Astrocyte of the cerebellum (primary cell): ENCODE measurements around the gene FRK.

Experiments
- DNase-seq: peaks from one replicate; pipeline ENCODE4 v3.0.0-alpha.2; 2011; ENCODE audit warnings: low read depth
- H3K4me3 ChIP-seq: 2 replicates; pipeline ENCODE4 v1.5.1; 2011; ENCODE audit warnings: mild to moderate bottlenecking, low read depth, low read length, moderate library complexity
- CTCF ChIP-seq: IDR thresholded peaks from 2 replicates; pipeline ENCODE4 v1.5.1; 2012; ENCODE audit warnings: low read length, low read depth, moderate library complexity, mild to moderate bottlenecking; ENCODE audit errors: missing control alignments
- in situ Hi-C: cut with HindIII; loops from 2 replicates; pipeline ENCODE4 v1.10.0; 2017; ENCODE audit warnings: low sequenced_read_pairs

Gene FRK

GRCh38 chr6:116030770-116031169 is 29.9 kb downstream of the FRK start:
- in situ Hi-C loops = no loop called here
- TF ChIP-seq CTCF = no peak
- no peak overlapping the region for H3K4me3 ChIP-seq
- no peak for DNase-seq

DNA sequence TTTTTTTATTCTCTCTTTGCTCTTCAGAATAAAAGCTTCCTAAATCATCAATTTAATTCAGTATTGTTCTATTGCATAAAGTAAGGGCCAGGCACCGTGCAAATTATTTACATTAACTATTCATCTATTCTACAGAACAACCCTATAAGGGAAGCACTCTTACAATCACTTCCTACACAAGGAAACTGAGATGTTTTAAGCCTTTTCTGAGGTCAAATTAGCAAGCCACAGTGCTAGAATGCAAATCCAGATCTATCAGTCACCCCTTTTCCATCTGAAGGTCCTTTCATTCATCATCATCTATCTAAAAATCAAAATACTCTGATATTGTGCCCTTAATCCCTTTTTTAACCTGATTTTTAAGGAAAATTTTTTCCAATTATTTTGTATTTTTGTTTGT is 31.2 kb downstream of the FRK start:
- no peak overlapping the region for H3K4me3 ChIP-seq
- no peak for TF ChIP-seq CTCF
- in situ Hi-C loops = loop anchor here (5.0 kb wide), 1 partner anchor 97 kb away; no protein-coding TSS in a partner anchor

GRCh38 chr6:116028233-116028632 is 32.5 kb downstream of the FRK start:
- DNase-seq = no peak
- no peak for TF ChIP-seq CTCF
- no peak overlapping the region for H3K4me3 ChIP-seq
- in situ Hi-C loops = loop anchor here (5.0 kb wide), 1 partner anchor 96 kb away; no protein-coding TSS in a partner anchor

More for the DNA sequence above, 31.2 kb downstream of the FRK start:
- DNase-seq = no peak

DNA sequence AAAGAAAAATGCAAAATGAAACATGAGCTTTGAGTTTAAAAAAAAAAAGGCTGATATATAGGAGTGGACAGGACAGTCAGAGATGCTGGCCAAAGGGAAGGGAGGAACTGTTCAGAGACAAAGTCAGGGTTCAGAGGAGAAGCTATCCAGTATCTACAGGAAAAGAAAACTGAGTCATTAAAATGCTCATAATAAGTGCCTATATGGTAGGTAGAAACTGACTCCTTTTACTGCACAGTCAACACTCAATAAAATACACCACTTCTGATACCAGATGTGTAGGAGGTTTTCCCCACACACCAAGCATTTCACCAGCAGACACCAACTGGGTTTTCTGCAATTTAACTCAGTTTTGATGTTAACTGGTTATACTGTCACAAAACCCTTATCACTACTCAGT is 32.9 kb downstream of the FRK start:
- in situ Hi-C loops = loop anchor here (5.0 kb wide), 1 partner anchor 96 kb away; no protein-coding TSS in a partner anchor
- no peak for DNase-seq
- TF ChIP-seq CTCF = no peak
- H3K4me3 ChIP-seq = no peak overlapping the region

DNA sequence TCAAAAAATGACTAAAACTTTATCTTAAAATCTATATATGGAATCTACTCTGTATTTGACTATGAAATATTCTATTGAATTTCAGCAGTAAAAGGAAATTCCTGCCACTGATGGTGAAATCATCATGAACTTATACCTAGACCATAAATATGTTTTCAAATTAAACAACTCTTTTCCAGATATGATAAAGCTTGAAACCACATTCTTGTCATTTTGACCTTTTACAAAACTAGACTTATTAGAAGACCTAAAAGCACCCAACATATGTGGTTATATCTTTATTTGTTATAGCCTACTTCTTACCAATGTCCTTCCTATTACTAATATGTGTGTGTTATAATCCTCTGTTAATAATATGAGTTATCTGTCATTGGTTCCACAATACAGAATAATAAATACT is 35.3 kb downstream of the FRK start:
- no peak for TF ChIP-seq CTCF
- in situ Hi-C loops = loop anchor here (5.0 kb wide), 1 partner anchor 93 kb away; no protein-coding TSS in a partner anchor
- H3K4me3 ChIP-seq = no peak overlapping the region
- no peak for DNase-seq

GRCh38 chr6:116022841-116023445 is 37.7 kb downstream of the FRK start:
- no peak for TF ChIP-seq CTCF
- in situ Hi-C loops = no loop called here
- H3K4me3 ChIP-seq = no peak overlapping the region
- DNase-seq = no peak

- TF ChIP-seq CTCF = no peak
- H3K4me3 ChIP-seq = no peak overlapping the region
- in situ Hi-C loops = no loop called here
- no peak for DNase-seq
Measured at GRCh38 chr6:116020738-116021137, 40.0 kb downstream of the FRK start.
